Measurements from ENCODE around the gene OIP5.

The OIP5 gene

DNA sequence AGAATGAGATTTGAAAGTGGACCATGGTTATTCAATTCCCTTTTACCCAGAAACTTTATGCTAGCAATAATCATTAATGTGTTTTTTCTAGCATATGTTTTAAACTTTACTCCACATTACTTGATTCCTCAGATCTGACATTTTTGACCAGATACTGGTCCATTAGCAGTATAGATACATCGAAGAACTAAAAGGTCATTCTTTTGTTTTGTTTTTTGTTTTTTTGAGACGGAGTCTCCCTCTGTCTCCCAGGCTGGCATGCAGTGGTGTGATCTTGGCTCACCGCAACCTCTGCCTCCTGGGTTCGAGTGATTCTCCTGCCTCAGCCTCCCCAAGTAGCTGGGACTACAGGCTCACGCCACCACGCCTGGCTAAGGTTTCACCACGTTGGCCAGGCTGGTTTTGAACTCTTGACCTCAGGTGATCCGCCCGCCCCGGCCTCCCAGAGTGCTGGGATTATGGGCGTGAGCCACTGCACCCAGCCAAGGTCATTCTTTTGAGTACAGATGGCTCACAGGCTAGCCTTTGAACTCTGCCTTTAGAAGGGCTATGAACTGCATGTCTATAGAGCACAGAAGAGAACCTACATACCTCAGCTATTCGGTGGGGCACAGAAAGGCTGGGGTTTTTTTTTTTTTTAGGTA, 72.7 kb downstream of the OIP5 start:
- TF ChIP-seq POLR2A (IDR thresholded peaks at IDR 0.05; ENCODE audit: low read length) = no peak
- no peak for TF ChIP-seq GATA1 (IDR thresholded peaks at IDR 0.05; ENCODE audit: low read depth, low read length)
- no peak for DNase-seq
